Hematopoietic multipotent progenitor cell (in vitro differentiated cells): ENCODE data around the gene ZNF646. TPM values are rescaled to one million over a fixed set of nuclear protein-coding genes. Genes with fewer than 3 reads are reported as not detected.
A peak's percentile ranks its signal among the peaks of the same experiment; 100 is the strongest.

ENCODE experiments used
- DNase-seq, 3 donors: peaks; one replicate each; pipeline ENCODE4 v3.0.0-alpha.2; 2011 to 2015; ENCODE audit warnings: low read depth in 2 of 3, low spot score in 2 of 3
- total RNA-seq: library from RNA; depleted of rRNA; stranded (reverse); fragments of >200 nt; gene quantifications from one replicate; pipeline ENCODE4 v1.2.3, GENCODE V29; 2012

ZNF646 gene
- total RNA-seq, 1 donor, result 40.4 TPM

GRCh38 chr16:31128711-31129567 is 54.7 kb downstream of the ZNF646 start:
- DNase-seq, result peak in 2 of 3 donors; percentile 90 to 95

GRCh38 chr16:31129568-31130335 is 55.5 kb downstream of the ZNF646 start:
- no peak for DNase-seq

- peak in 2 of 3 donors; percentile 71 to 80 for DNase-seq
These were observed 56.2 kb downstream of the ZNF646 start for GRCh38 chr16:31130336-31130891.

- DNase-seq, result no peak
These were observed 56.7 kb downstream of the ZNF646 start for GRCh38 chr16:31130899-31131298.

GRCh38 chr16:31131416-31131815 is 57.2 kb downstream of the ZNF646 start:
- DNase-seq, result no peak

GRCh38 chr16:31131841-31132271 is 57.6 kb downstream of the ZNF646 start:
- no peak for DNase-seq

- no peak for DNase-seq
These were observed 58.2 kb downstream of the ZNF646 start for GRCh38 chr16:31132303-31132979.

GRCh38 chr16:31133046-31133501 is 58.9 kb downstream of the ZNF646 start:
- DNase-seq, result no peak

Other genes with a start within 250 kb of the ZNF646 start
- 15.1 TPM for gene BCL7C, start 180.3 kb upstream of the ZNF646 start, total RNA-seq
- 1.6 TPM for gene CTF1, start 177.8 kb upstream of the ZNF646 start, total RNA-seq
- 38.0 TPM for gene FBXL19, start 150.8 kb upstream of the ZNF646 start, total RNA-seq
- 142 TPM for gene ORAI3, start 125.4 kb upstream of the ZNF646 start, total RNA-seq
- gene SETD1A, start 116.7 kb upstream of the ZNF646 start, total RNA-seq, result 10.8 TPM
- gene HSD3B7, start 89.2 kb upstream of the ZNF646 start, total RNA-seq, result 19.9 TPM
- 1.1 TPM for gene STX1B, start 63.8 kb upstream of the ZNF646 start, total RNA-seq
- gene STX4, start 40.9 kb upstream of the ZNF646 start, total RNA-seq, result 49.0 TPM
- gene ZNF668, start 182 bp upstream of the ZNF646 start, total RNA-seq, result 10.8 TPM
- 1.6 TPM for gene PRSS53, start 14.5 kb downstream of the ZNF646 start, total RNA-seq
- gene VKORC1, start 20.4 kb downstream of the ZNF646 start, total RNA-seq, result 116 TPM
- gene BCKDK, start 34.0 kb downstream of the ZNF646 start, total RNA-seq, result 52.5 TPM
- 78.9 TPM for gene KAT8, start 43.2 kb downstream of the ZNF646 start, total RNA-seq
- gene PRSS8, start 61.3 kb downstream of the ZNF646 start, total RNA-seq, result not detected
- 1.1 TPM for gene PRSS36, start 75.6 kb downstream of the ZNF646 start, total RNA-seq
- 104 TPM for gene FUS, start 105.7 kb downstream of the ZNF646 start, total RNA-seq
- 238 TPM for gene PYCARD, start 128.3 kb downstream of the ZNF646 start, total RNA-seq
- under 0.01 TPM for gene TRIM72, start 139.7 kb downstream of the ZNF646 start, total RNA-seq
- not detected for gene PYDC1, start 142.7 kb downstream of the ZNF646 start, total RNA-seq
- gene ITGAM, start 185.6 kb downstream of the ZNF646 start, total RNA-seq, result 6.2 TPM